Smooth muscle cell (in vitro differentiated cells): Measurements from ENCODE around the gene PSMG4. TPM values are rescaled to one million over a fixed set of nuclear protein-coding genes. Genes with fewer than 3 reads are reported as not detected.
"Not testable (repeated sequence)": the region's sequence is repeated elsewhere in the genome, so short reads cannot be mapped to it uniquely, and the experiment has no call there.

ENCODE experiments used
- DNase-seq: peaks from one replicate; lab custom pipeline; 2025; ENCODE audit not compliant: unreplicated experiment; lab: John Stamatoyannopoulos, UW
- H2AFZ ChIP-seq: fragments of 200-600 bp; sonication (generic); 2 replicates; pipeline ENCODE4 v1.6.0; 2016; ENCODE audit warnings: antibody characterized with exemption, low read depth, mild to moderate bottlenecking
- H3F3A ChIP-seq: fragments of 200-600 bp; sonication (generic); 2 replicates; pipeline ENCODE4 v1.6.0; 2017; ENCODE audit warnings: antibody characterized with exemption, low read depth
- H3K27ac ChIP-seq: fragments of 200-600 bp; sonication (generic); 2 replicates; pipeline ENCODE4 v1.5.1; 2016; ENCODE audit warnings: low read depth, mild to moderate bottlenecking
- H3K27me3 ChIP-seq: fragments of 200-600 bp; sonication (generic); 2 replicates; pipeline ENCODE4 v1.6.1; 2016; ENCODE audit warnings: low read depth, mild to moderate bottlenecking
- H3K36me3 ChIP-seq: fragments of 200-600 bp; sonication (generic); 2 replicates; pipeline ENCODE4 v1.5.1; 2016; ENCODE audit warnings: low read depth
- H3K4me1 ChIP-seq: fragments of 200-600 bp; sonication (generic); 2 replicates; pipeline ENCODE4 v1.5.1; 2016; ENCODE audit warnings: low read depth
- H3K4me2 ChIP-seq: fragments of 200-600 bp; sonication (generic); 2 replicates; pipeline ENCODE4 v1.6.0; 2016; ENCODE audit warnings: mild to moderate bottlenecking
- H3K4me3 ChIP-seq: fragments of 200-600 bp; sonication (generic); 2 replicates; pipeline ENCODE4 v1.5.1; 2016; ENCODE audit warnings: mild to moderate bottlenecking
- H3K79me2 ChIP-seq: fragments of 200-600 bp; sonication (generic); 2 replicates; pipeline ENCODE4 v1.6.0; 2016; ENCODE audit warnings: low read depth, mild to moderate bottlenecking
- H3K9ac ChIP-seq: fragments of 200-600 bp; sonication (generic); 2 replicates; pipeline ENCODE4 v1.6.0; 2016; ENCODE audit warnings: low read depth
- H3K9me3 ChIP-seq: fragments of 200-600 bp; sonication (generic); replicated peaks from 2 replicates; pipeline ENCODE4 v1.5.1; 2016; ENCODE audit warnings: low read depth
- H4K20me1 ChIP-seq: fragments of 200-600 bp; sonication (generic); 2 replicates; pipeline ENCODE4 v1.6.0; 2016; ENCODE audit warnings: low read depth
- CTCF ChIP-seq: fragments of 200-600 bp; sonication (generic); IDR thresholded peaks from 2 replicates; pipeline ENCODE4 v1.5.1; 2017; ENCODE audit warnings: borderline replicate concordance, mild to moderate bottlenecking, antibody characterized with exemption; ENCODE audit not compliant: insufficient read depth, poor library complexity, severe bottlenecking
- WGBS: methylation state at CpG from one replicate; pipeline ENCODE4 v1.1.7; 2016; ENCODE audit warnings: low lambda C conversion rate; 5-methylcytosine and 5-hydroxymethylcytosine counted together
- polyA plus RNA-seq: library from polyadenylated mRNA; unstranded; fragments of >200 nt; fragmentation: Nextera tagmentation; extraction: Ambion mirVana; gene quantifications from 2 replicates; pipeline ENCODE4 v1.2.1, GENCODE V29; 2016
- total RNA-seq: library from RNA; depleted of rRNA; stranded (reverse); fragments of >200 nt; gene quantifications from 2 replicates; pipeline ENCODE4 v1.2.3, GENCODE V29; 2014

Gene PSMG4
- total and polyA plus RNA-seq, 2 experiments from 2014 or later = 10.9 to 12.5 TPM

GRCh38 chr6:3242768-3243167, 16.0 kb upstream of the PSMG4 start:
- DNase-seq = no peak
- H3K79me2 ChIP-seq = no peaks in the 10 kb centered on the region
- H3K4me3 ChIP-seq = no peak overlapping the region
- H3K9ac ChIP-seq = no peak overlapping the region
- H3F3A ChIP-seq = peaks cover 10% of the 10 kb centered on the region
- H3K9me3 ChIP-seq = no peaks in the 10 kb centered on the region
- no peak for TF ChIP-seq CTCF
- H3K4me1 ChIP-seq = peaks cover 6% of the 10 kb centered on the region
- H3K36me3 ChIP-seq = no peaks in the 10 kb centered on the region
- H3K4me2 ChIP-seq = no peak overlapping the region
- 88% methylated on average over 4 of the region's 4 CpGs for WGBS
- no peak overlapping the region for H3K27ac ChIP-seq
- no peaks in the 10 kb centered on the region for H3K27me3 ChIP-seq
- H4K20me1 ChIP-seq = no peaks in the 10 kb centered on the region
- H2AFZ ChIP-seq = no peak overlapping the region

- no peak for TF ChIP-seq CTCF
- Histone ChIP-seq H3K79me2 (no peaks in the 10 kb centered on the region), H3K36me3 (no peaks in the 10 kb centered on the region), H3K27me3 (no peaks in the 10 kb centered on the region), H3K9me3 (no peaks in the 10 kb centered on the region), H2AFZ (no peak overlapping the region), H3K27ac (no peak overlapping the region), H3K4me3 (no peak overlapping the region), H3K4me1 (peaks cover 15% of the 10 kb centered on the region), H4K20me1 (no peaks in the 10 kb centered on the region), H3K9ac (no peak overlapping the region), H3K4me2 (no peak overlapping the region), H3F3A (peaks cover 10% of the 10 kb centered on the region)
- no peak for DNase-seq
- 95% methylated on average over 8 of the region's 8 CpGs for WGBS
Observed at GRCh38 chr6:3244003-3244831, 14.5 kb upstream of the PSMG4 start.

- H2AFZ ChIP-seq, H3K27ac ChIP-seq, H3K9me3 ChIP-seq, DNase-seq, H3K4me3 ChIP-seq, H3K79me2 ChIP-seq, H3K4me2 ChIP-seq, H3K36me3 ChIP-seq, H3K9ac ChIP-seq, H3K27me3 ChIP-seq, H4K20me1 ChIP-seq: not testable (repeated sequence)
- H3K4me1 ChIP-seq = peaks cover 20% of the 10 kb centered on the region
- WGBS = 94% methylated on average over 7 of the region's 7 CpGs
- H3F3A ChIP-seq = peaks cover 10% of the 10 kb centered on the region
Observed at GRCh38 chr6:3244832-3245161, 13.9 kb upstream of the PSMG4 start.

GRCh38 chr6:3245216-3245615, 13.5 kb upstream of the PSMG4 start:
- no peaks in the 10 kb centered on the region for H3K79me2 ChIP-seq
- no peak for DNase-seq
- no peak overlapping the region for H3K27ac ChIP-seq
- no peaks in the 10 kb centered on the region for H3K9me3 ChIP-seq
- H3K4me3 ChIP-seq = no peak overlapping the region
- peaks cover 10% of the 10 kb centered on the region for H3F3A ChIP-seq
- no peak overlapping the region for H3K9ac ChIP-seq
- H3K4me1 ChIP-seq = peaks cover 24% of the 10 kb centered on the region
- TF ChIP-seq CTCF = no peak
- H2AFZ ChIP-seq = no peak overlapping the region
- no peaks in the 10 kb centered on the region for H3K36me3 ChIP-seq
- H4K20me1 ChIP-seq = no peaks in the 10 kb centered on the region
- WGBS = 98% methylated on average over 5 of the region's 5 CpGs
- no peak overlapping the region for H3K4me2 ChIP-seq
- no peaks in the 10 kb centered on the region for H3K27me3 ChIP-seq
